Heart right ventricle (tissue), 16 donors: Measurements from ENCODE around the gene TPST2. TPM values are rescaled to one million over a fixed set of nuclear protein-coding genes. Genes with fewer than 3 reads are reported as not detected.

Experiments
- ATAC-seq, 8 donors: fragments of 200-7000 bp; cut with Tn5 transposase; one replicate each; pipeline ENCODE4 v1.9.1; 2020; ENCODE audit warnings: mild to moderate bottlenecking in 8 of 8, moderate library complexity in 8 of 8, moderate number of reproducible peaks in 1 of 8
- DNase-seq, 2 donors: peaks; one replicate each; pipeline ENCODE4 v3.0.0-alpha.2; 2020
- H3K27ac ChIP-seq, 10 donors: fragments of 200-600 bp; sonication (generic) in 2 of 10; one replicate each; pipeline versions ENCODE4 v1.5.0 to v1.8.0; 2020 to 2022; ENCODE audit warnings: mild to moderate bottlenecking in 3 of 10
- H3K27me3 ChIP-seq, 7 donors: fragments of 200-600 bp; one replicate each; pipeline ENCODE4 v1.8.0; 2021 to 2022; ENCODE audit warnings: mild to moderate bottlenecking in 2 of 7
- H3K36me3 ChIP-seq, 9 donors: fragments of 200-600 bp; sonication (generic) in 1 of 9; one replicate each; pipeline versions ENCODE4 v1.5.0 to v1.8.0; 2020 to 2022; ENCODE audit warnings: mild to moderate bottlenecking in 2 of 9
- H3K4me1 ChIP-seq, 9 donors: fragments of 200-600 bp; sonication (generic) in 1 of 9; one replicate each; pipeline versions ENCODE4 v1.5.0 to v1.8.0; 2020 to 2022; ENCODE audit warnings: mild to moderate bottlenecking in 4 of 9
- H3K4me3 ChIP-seq, 10 donors: fragments of 200-600 bp; sonication (generic) in 2 of 10; one replicate each; pipeline versions ENCODE4 v1.5.0 to v1.8.0; 2020 to 2022; ENCODE audit warnings: mild to moderate bottlenecking in 7 of 10, moderate library complexity in 2 of 10
- H3K9me3 ChIP-seq, 11 donors: fragments of 200-600 bp in 10 of 11; sonication (generic) in 2 of 11; one replicate each; pipeline versions ENCODE4 v1.5.0 to v1.8.0; 2013 to 2022; ENCODE audit warnings: mild to moderate bottlenecking in 2 of 11, control low read depth in 1 of 11, moderate library complexity in 1 of 11
- CTCF ChIP-seq, 9 donors: fragments of 200-600 bp; sonication (generic) in 2 of 9; IDR thresholded peaks; one replicate each; pipeline versions ENCODE4 v1.5.0 to v1.8.0; 2021 to 2022; ENCODE audit warnings: antibody characterized with exemption in 9 of 9, mild to moderate bottlenecking in 5 of 9, moderate library complexity in 1 of 9
- WGBS, 2 donors: extraction: QIAGEN DNeasy Blood & Tissue Kit; methylation state at CpG; one replicate each; pipeline ENCODE4 v1.1.7; 2013; ENCODE audit warnings: inconsistent platforms in 1 of 2; 5-methylcytosine and 5-hydroxymethylcytosine counted together
- intact Hi-C, 10 donors: fragments of 100-400 bp; cut with DNase I; formaldehyde crosslinking; loops; one replicate each; pipeline versions ENCODE4 v1.11.1 to v1.14.2; 2022
- polyA plus RNA-seq, 2 donors: library from polyadenylated mRNA; stranded (reverse); fragments of 200-250 nt; gene quantifications; one replicate each; pipeline ENCODE4 v1.2.3, GENCODE V29; 2013
- total RNA-seq, 10 donors: library from RNA; stranded (reverse); fragmentation: NEBNext Ultra II Directional in 3 of 10; extraction: Animal tissue kit (Norgen Biotek cat#: 25700) in 3 of 10; gene quantifications; one replicate each; pipeline versions ENCODE4 v1.2.1 to v1.2.4, GENCODE V29; 2021 to 2023
- donor health status: Arrhythmogenic right ventricular cardiomyopathy.
- donor health status: ischemic (EF 13 %, LVEDD 7.1; RV severe dilation, severe dysfunction).
- donor health status: healthy with polysubstance abuse.
- donor health status: DM: no; HTN: yes; CAD: no.
- donor health status: DM: no; HTN: no; CAD: no.
- donor health status: ischemic (EF 25% LVEDD 6.9; RV normal size, moderate dysfunction).
- donor health status: ischemic (EF 25% LVEDD 5.7; RV mildly dilated, moderate dysfunction).
- donor health status: healthy.
- donor health status: DM: yes; HTN: yes; CAD: no.
- donor health status: Ischemic cardiomyopathy.
- donor health status: ischemic (EF 35%, LVEDD 5.7; RV mildly dilated, moderate dysfunction).
- donor health status: nonischemic (EF 11% LVEDD 7.7; RV severe dilation, severe dysfunction).
- donor health status: DM: yes; HTN: yes; CAD: no.
- donor health status: PGD.
- donor health status: ischemic (EF 29% LVEDD 5.4; RV normal size, mild dysfunction).
- donor health status: nonischemic (EF 23%, LVEDD 6.1; RV moderate dilation, normal function).

The TPST2 gene
- total and polyA plus RNA-seq, 12 donors: 11.1 to 41.5 (median 21.7) TPM

GRCh38 chr22:26619510-26619909, 29.6 kb upstream of the TPST2 start:
- no peak overlapping the region for H3K27ac ChIP-seq
- ATAC-seq (peak in 7 of 8 donors; percentile 47 to 80 (median 58)), DNase-seq (peak; percentile 34 to 35)
- peaks cover 0 to 42% (median 10%) of the 10 kb centered on the region in 9 donors for H3K4me1 ChIP-seq
- no peak overlapping the region for H3K4me3 ChIP-seq
- H3K36me3 ChIP-seq: no peaks in the 10 kb centered on the region
- H3K27me3 ChIP-seq: peaks cover 0 to 22% (median 8%) of the 10 kb centered on the region in 7 donors
- TF ChIP-seq CTCF (IDR thresholded peaks at IDR 0.05): no peak
- WGBS, 2 donors: 42 to 52% methylated on average over 6 of the region's 6 CpGs
- intact Hi-C loops: no loop called here
- H3K9me3 ChIP-seq: no peaks in the 10 kb centered on the region

- Histone ChIP-seq H3K9me3 (no peaks in the 10 kb centered on the region), H3K27ac (peak overlapping the region in 1 of 10 donors; percentile 70), H3K4me1 (peaks cover 0 to 42% (median 10%) of the 10 kb centered on the region in 9 donors), H3K4me3 (no peak overlapping the region), H3K27me3 (peaks cover 0 to 30% (median 12%) of the 10 kb centered on the region in 7 donors), H3K36me3 (no peaks in the 10 kb centered on the region)
- TF ChIP-seq CTCF (IDR thresholded peaks at IDR 0.05): no peak
- WGBS, 2 donors: 87 to 93% methylated on average over 8 of the region's 8 CpGs
- no peak for DNase-seq
- no peak for ATAC-seq
- intact Hi-C loops: no loop called here
Observed at GRCh38 chr22:26618455-26618854, 28.5 kb upstream of the TPST2 start.

GRCh38 chr22:26617271-26618199, 27.6 kb upstream of the TPST2 start, which contains the start of gene CRYBB1:
Gene CRYBB1, minus strand, starts transcription at chr22:26618027. Its CDS starts 1,708 bp downstream, at chr22:26616319.
- Histone ChIP-seq H3K27ac (peak within 1 kb of the TSS in 2 of 10 donors; percentile 1 to 70), H3K9me3 (no peaks in the 10 kb centered on the region), H3K4me3 (no peak within 1 kb of the TSS), H3K27me3 (peaks cover 0 to 37% (median 12%) of the 10 kb centered on the region in 7 donors), H3K4me1 (peaks cover 0 to 42% (median 10%) of the 10 kb centered on the region in 9 donors), H3K36me3 (no peaks in the 10 kb centered on the region)
- ATAC-seq (peak; percentile 36 to 66 (median 60)), DNase-seq (peak; percentile 12 to 26)
- 70% methylated on average over 7 of the region's 7 CpGs for WGBS, 2 donors
- TF ChIP-seq CTCF (IDR thresholded peaks at IDR 0.05): no peak
- intact Hi-C loops: no loop called here

GRCh38 chr22:26616650-26617049, 26.7 kb upstream of the TPST2 start:
- intact Hi-C loops: no loop called here
- ATAC-seq (no peak), DNase-seq (no peak)
- no peak for TF ChIP-seq CTCF (IDR thresholded peaks at IDR 0.05)
- no peaks in the 10 kb centered on the region for H3K9me3 ChIP-seq
- no peak overlapping the region for H3K27ac ChIP-seq
- H3K36me3 ChIP-seq: no peaks in the 10 kb centered on the region
- no peak overlapping the region for H3K4me3 ChIP-seq
- H3K27me3 ChIP-seq: peaks cover 0 to 37% (median 12%) of the 10 kb centered on the region in 7 donors
- WGBS, 2 donors: 64 to 65% methylated on average over 2 of the region's 2 CpGs
- H3K4me1 ChIP-seq: peaks cover 0 to 42% (median 10%) of the 10 kb centered on the region in 9 donors
